GM23338 (cell line): ENCODE results near the gene MTCL3.

Experiments used
- ATAC-seq: fragments of 200-7000 bp; cut with Tn5 transposase; 3 replicates; pipeline ENCODE4 v1.9.1; 2020
- DNase-seq: peaks from one replicate; pipeline ENCODE4 v3.0.0-alpha.2; 2015; ENCODE audit warnings: low spot score
- H2AFZ ChIP-seq: fragments of 200-600 bp; sonication (generic); 2 replicates; pipeline ENCODE4 v1.8.0; 2016; ENCODE audit warnings: antibody characterized with exemption, mild to moderate bottlenecking, moderate library complexity
- H3F3A ChIP-seq: fragments of 200-600 bp; sonication (generic); replicated peaks from 2 replicates; pipeline ENCODE4 v1.8.0; 2017; ENCODE audit warnings: antibody characterized with exemption, mixed run types, low read depth
- H3K27ac ChIP-seq: fragments of 200-600 bp; sonication (generic); 2 replicates; pipeline ENCODE4 v1.6.1; 2016; ENCODE audit warnings: low read depth
- H3K27me3 ChIP-seq: fragments of 200-600 bp; sonication (generic); 2 replicates; pipeline ENCODE4 v1.8.0; 2016; ENCODE audit warnings: mild to moderate bottlenecking, mixed run types, moderate library complexity; ENCODE audit not compliant: insufficient read depth
- H3K36me3 ChIP-seq: fragments of 200-600 bp; sonication (generic); 2 replicates; pipeline ENCODE4 v1.8.0; 2016; ENCODE audit warnings: mild to moderate bottlenecking; ENCODE audit not compliant: insufficient read depth
- H3K4me1 ChIP-seq: fragments of 200-600 bp; sonication (generic); 2 replicates; pipeline ENCODE4 v1.8.0; 2016; ENCODE audit warnings: mild to moderate bottlenecking, moderate library complexity; ENCODE audit not compliant: insufficient read depth
- H3K4me2 ChIP-seq: fragments of 200-600 bp; sonication (generic); 2 replicates; pipeline ENCODE4 v1.7.1; 2017; ENCODE audit warnings: mixed run types
- H3K4me3 ChIP-seq: fragments of 200-600 bp; sonication (generic); 2 replicates; pipeline ENCODE4 v1.6.1; 2016; ENCODE audit warnings: mixed run types
- H3K79me2 ChIP-seq: fragments of 200-600 bp; sonication (generic); replicated peaks from 2 replicates; pipeline ENCODE4 v1.8.0; 2017; ENCODE audit warnings: mild to moderate bottlenecking; ENCODE audit not compliant: insufficient read depth
- H3K9me2 ChIP-seq: fragments of 200-600 bp; sonication (generic); 2 replicates; pipeline ENCODE4 v1.8.0; 2017; ENCODE audit not compliant: insufficient read depth
- H4K20me1 ChIP-seq: fragments of 200-600 bp; sonication (generic); replicated peaks from 2 replicates; pipeline ENCODE4 v1.8.0; 2017; ENCODE audit warnings: mild to moderate bottlenecking; ENCODE audit not compliant: insufficient read depth
- H3K27ac Mint-ChIP-seq: 2 replicates; pipeline ENCODE4 v1.8.0; 2020; ENCODE audit warnings: inconsistent platforms, mild to moderate bottlenecking, moderate library complexity, mixed read lengths
- H3K27me3 Mint-ChIP-seq: 3 replicates; pipeline ENCODE4 v1.8.0; 2022; ENCODE audit warnings: low read depth, mild to moderate bottlenecking, moderate library complexity, mixed read lengths, inconsistent platforms; ENCODE audit not compliant: insufficient read depth, poor library complexity
- H3K36me3 Mint-ChIP-seq: 3 replicates; pipeline ENCODE4 v1.8.0; 2021; ENCODE audit warnings: low read depth, mild to moderate bottlenecking, inconsistent platforms, moderate library complexity, mixed read lengths
- H3K4me1 Mint-ChIP-seq: 3 replicates; pipeline ENCODE4 v1.8.0; 2020; ENCODE audit warnings: mild to moderate bottlenecking, inconsistent platforms, mixed read lengths
- H3K4me3 Mint-ChIP-seq: 3 replicates; pipeline ENCODE4 v1.8.0; 2021; ENCODE audit warnings: moderate library complexity, mild to moderate bottlenecking, inconsistent platforms, mixed read lengths
- H3K9me3 Mint-ChIP-seq: 3 replicates; pipeline ENCODE4 v1.8.0; 2020; ENCODE audit warnings: moderate library complexity, mild to moderate bottlenecking, inconsistent platforms, mixed read lengths
- EZH2 ChIP-seq: fragments of 200-600 bp; sonication (generic); IDR thresholded peaks from one replicate; pipeline ENCODE4 v1.8.0; 2017; ENCODE audit warnings: antibody characterized with exemption, mild to moderate bottlenecking, low read depth; ENCODE audit not compliant: unreplicated experiment
- EZH2phosphoT487 ChIP-seq: fragments of 200-600 bp; sonication (generic); IDR thresholded peaks from one replicate; pipeline ENCODE4 v1.8.1; 2018; ENCODE audit warnings: antibody characterized with exemption; ENCODE audit not compliant: unreplicated experiment
- POLR2AphosphoS5 ChIP-seq: IDR thresholded peaks from 2 replicates; pipeline ENCODE4 v1.6.1; 2016; ENCODE audit warnings: antibody characterized with exemption, low read depth
- STAT1 ChIP-seq: IDR thresholded peaks from one replicate; pipeline ENCODE4 v1.6.1; 2016; ENCODE audit warnings: antibody characterized with exemption; ENCODE audit not compliant: unreplicated experiment
- TF ChIP-seq, protein P1 (sequence below), 2 experiments: fragments of 200-600 bp in 1 of 2; sonication (generic) in 1 of 2; conservative IDR thresholded peaks; 2 replicates each; pipeline versions ENCODE4 v1.5.1 to v1.6.1; 2016 to 2017; ENCODE audit warnings: antibody characterized with exemption in 2 of 2, low read depth in 2 of 2, mild to moderate bottlenecking in 2 of 2, moderate library complexity in 1 of 2

The MTCL3 gene

GRCh38 chr6:127515234-127515793, 3.8 kb downstream of the MTCL3 start:
- TF ChIP-seq, protein P1, sequence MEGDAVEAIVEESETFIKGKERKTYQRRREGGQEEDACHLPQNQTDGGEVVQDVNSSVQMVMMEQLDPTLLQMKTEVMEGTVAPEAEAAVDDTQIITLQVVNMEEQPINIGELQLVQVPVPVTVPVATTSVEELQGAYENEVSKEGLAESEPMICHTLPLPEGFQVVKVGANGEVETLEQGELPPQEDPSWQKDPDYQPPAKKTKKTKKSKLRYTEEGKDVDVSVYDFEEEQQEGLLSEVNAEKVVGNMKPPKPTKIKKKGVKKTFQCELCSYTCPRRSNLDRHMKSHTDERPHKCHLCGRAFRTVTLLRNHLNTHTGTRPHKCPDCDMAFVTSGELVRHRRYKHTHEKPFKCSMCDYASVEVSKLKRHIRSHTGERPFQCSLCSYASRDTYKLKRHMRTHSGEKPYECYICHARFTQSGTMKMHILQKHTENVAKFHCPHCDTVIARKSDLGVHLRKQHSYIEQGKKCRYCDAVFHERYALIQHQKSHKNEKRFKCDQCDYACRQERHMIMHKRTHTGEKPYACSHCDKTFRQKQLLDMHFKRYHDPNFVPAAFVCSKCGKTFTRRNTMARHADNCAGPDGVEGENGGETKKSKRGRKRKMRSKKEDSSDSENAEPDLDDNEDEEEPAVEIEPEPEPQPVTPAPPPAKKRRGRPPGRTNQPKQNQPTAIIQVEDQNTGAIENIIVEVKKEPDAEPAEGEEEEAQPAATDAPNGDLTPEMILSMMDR (conservative IDR thresholded peaks at IDR 0.05; ENCODE audit: low read depth in 2 of 2): peak in 1 of 2 experiments; percentile 46; a peak in 3 of 4 replicates
- no peak for TF ChIP-seq EZH2phosphoT487
- TF ChIP-seq POLR2AphosphoS5: peak; percentile 47; the same call in 1 of the 2 replicates
- no peak for TF ChIP-seq STAT1
- Histone ChIP-seq H3K9me2 (no peaks in the 10 kb centered on the region), H3K79me2 (0 out of 2 replicates have a peak, but pooled peaks cover 8% of the 10 kb centered on the region), H3K4me1 (peaks cover 22% of the 10 kb centered on the region), H3K4me3 (peak overlapping the region; percentile 74), H3K36me3 (peaks cover 25% of the 10 kb centered on the region; the same call in 1 of the 2 replicates), H3K27me3 (peaks cover 32% of the 10 kb centered on the region), H4K20me1 (peaks cover 13% of the 10 kb centered on the region; the same call in 1 of the 2 replicates), H2AFZ (no peak overlapping the region), H3K4me2 (peak overlapping the region; percentile 96), H3K27ac (no peak overlapping the region), H3F3A (0 out of 2 replicates have a peak, but pooled peaks cover 6% of the 10 kb centered on the region)
- no peak overlapping the region for H3K27ac Mint-ChIP-seq
- DNase-seq (peak; percentile 85), ATAC-seq (peak; percentile 47)
- peaks cover 33% of the 10 kb centered on the region for H3K4me1 Mint-ChIP-seq
- peaks cover 22% of the 10 kb centered on the region for H3K27me3 Mint-ChIP-seq
- no peaks in the 10 kb centered on the region for H3K9me3 Mint-ChIP-seq
- peak overlapping the region; percentile 83 for H3K4me3 Mint-ChIP-seq
- H3K36me3 Mint-ChIP-seq: peaks cover 34% of the 10 kb centered on the region

DNA sequence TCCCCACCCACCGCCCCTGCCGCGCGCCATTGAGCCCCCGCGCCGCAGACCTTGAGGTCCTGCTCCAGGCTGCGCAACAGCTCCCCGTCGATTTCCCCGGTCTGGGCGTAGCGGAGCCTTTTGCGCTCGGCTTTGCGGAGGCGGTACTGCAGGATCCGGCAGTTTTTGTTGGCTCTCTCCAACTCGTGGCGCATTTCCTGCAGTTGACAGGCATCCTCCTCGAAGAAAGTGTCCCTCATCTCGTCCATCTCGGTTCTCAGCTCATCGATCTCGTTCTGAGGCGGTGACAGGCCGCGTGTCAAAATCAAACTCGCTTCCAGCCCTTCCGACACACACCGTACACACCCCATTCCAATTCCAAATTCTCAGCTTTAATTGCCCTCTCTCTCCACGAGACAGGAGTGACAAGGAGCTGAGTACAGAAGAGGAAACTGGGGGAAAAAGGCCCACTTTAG, 4.3 kb downstream of the MTCL3 start:
- Mint-ChIP-seq H3K4me3 (peak overlapping the region; percentile 83), H3K27ac (no peak overlapping the region), H3K9me3 (no peaks in the 10 kb centered on the region), H3K36me3 (peaks cover 39% of the 10 kb centered on the region), H3K27me3 (peaks cover 22% of the 10 kb centered on the region), H3K4me1 (peaks cover 29% of the 10 kb centered on the region)
- Histone ChIP-seq H3K27me3 (peaks cover 32% of the 10 kb centered on the region), H3F3A (0 out of 2 replicates have a peak, but pooled peaks cover 6% of the 10 kb centered on the region), H3K79me2 (0 out of 2 replicates have a peak, but pooled peaks cover 8% of the 10 kb centered on the region), H3K4me2 (peak overlapping the region; percentile 96), H3K4me3 (peak overlapping the region; percentile 74), H2AFZ (no peak overlapping the region), H3K9me2 (no peaks in the 10 kb centered on the region), H4K20me1 (peaks cover 13% of the 10 kb centered on the region; the same call in 1 of the 2 replicates), H3K4me1 (peaks cover 18% of the 10 kb centered on the region), H3K27ac (no peak overlapping the region), H3K36me3 (peaks cover 25% of the 10 kb centered on the region; the same call in 1 of the 2 replicates)
- peak; percentile 86 for DNase-seq
- TF ChIP-seq, protein P1 (conservative IDR thresholded peaks at IDR 0.05; ENCODE audit: low read depth in 2 of 2): no peak
- peak; percentile 44 for TF ChIP-seq EZH2
- peak; percentile 46 for ATAC-seq
